HCT116 (cell line): Measurements from ENCODE around the gene PKP3. TPM values are rescaled to one million over a fixed set of nuclear protein-coding genes. Genes with fewer than 3 reads are reported as not detected.

Experiments used
- ATAC-seq: fragments of 200-7000 bp; cut with Tn5 transposase; 2 replicates; pipeline ENCODE4 v1.9.1; 2020; ENCODE audit warnings: mild to moderate bottlenecking, moderate library complexity
- BruUV-seq: library from RNA; stranded (reverse); fragments of 400-500 nt; replicated peaks from 2 replicates; lab custom pipeline; 2021; lab: Mats Ljungman, UMichigan
- CTCF ChIA-PET: fragments of 300-600 bp; sonication (Branson Sonifier 250); formaldehyde crosslinking; loops from one replicate; lab custom pipeline; 2021; ENCODE audit warnings: antibody characterized with exemption; lab: Charles Lee
- POLR2A ChIA-PET: fragments of 300-600, 350-600 bp; sonication (Branson Sonifier 250); formaldehyde crosslinking; loops from one replicate; lab custom pipeline; 2021; ENCODE audit warnings: antibody characterized with exemption; lab: Charles Lee
- RAD21 ChIA-PET, 2 experiments: fragments of 300-600 bp; sonication (Branson Sonifier 250); formaldehyde crosslinking; loops; one replicate each; lab custom pipeline; 2023; ENCODE audit warnings: low total read pairs in 2 of 2; ENCODE audit not compliant: uncharacterized antibody in 2 of 2, unreplicated experiment in 2 of 2, low non-redundant PET in 1 of 2; lab: Charles Lee
- DNase-seq: peaks from one replicate; pipeline ENCODE4 v3.0.0-alpha.2; 2010; ENCODE audit warnings: low read depth, low spot score
- H2AFZ ChIP-seq: fragments of 200-600 bp; shearing (Covaris generic), sonication (generic); 2 replicates; pipeline ENCODE4 v1.6.1; 2017; ENCODE audit warnings: low read depth, mixed run types, mixed read lengths, antibody characterized with exemption, low read length; ENCODE audit not compliant: poor library complexity, severe bottlenecking
- H3K27ac ChIP-seq: 2 replicates; pipeline ENCODE4 v1.5.1; 2012; ENCODE audit warnings: low read depth, low read length
- H3K27me3 ChIP-seq: fragments of 200-600 bp; sonication (generic); 2 replicates; pipeline ENCODE4 v1.6.1; 2016; ENCODE audit warnings: mixed run types, low read length, mixed read lengths; ENCODE audit not compliant: insufficient read depth
- H3K36me3 ChIP-seq, 2 experiments: fragments of 200-500 bp in 1 of 2; fragments of 200-600 bp in 1 of 2; sonication (Bioruptor generic) in 1 of 2; sonication (generic) in 1 of 2; 2 replicates each; pipeline versions ENCODE4 v1.5.1 to v1.6.1; 2014 to 2016; ENCODE audit warnings: low read length in 2 of 2, inconsistent platforms in 1 of 2, mixed read lengths in 1 of 2, mixed run types in 1 of 2; ENCODE audit not compliant: insufficient read depth in 2 of 2, control insufficient read depth in 1 of 2
- H3K4me1 ChIP-seq, 2 experiments: fragments of 200-600 bp in 1 of 2; sonication (generic) in 1 of 2; 2 replicates each; pipeline versions ENCODE4 v1.5.1 to v1.6.1; 2012 to 2017; ENCODE audit warnings: low read length in 2 of 2, inconsistent platforms in 1 of 2, mild to moderate bottlenecking in 1 of 2, mixed read lengths in 1 of 2, mixed run types in 1 of 2, moderate library complexity in 1 of 2; ENCODE audit not compliant: insufficient read depth in 2 of 2, control insufficient read depth in 1 of 2
- H3K4me2 ChIP-seq: fragments of 200-600 bp; sonication (generic); 2 replicates; pipeline ENCODE4 v1.6.1; 2017; ENCODE audit warnings: mixed run types, low read length, mixed read lengths
- H3K4me3 ChIP-seq, 2 experiments: fragments of 200-600 bp in 1 of 2; sonication (generic) in 1 of 2; replicated peaks in 1 of 2; 2 replicates each; pipeline ENCODE4 v1.5.1; 2011 to 2016; ENCODE audit warnings: low read length in 2 of 2, control low read depth in 1 of 2, low read depth in 1 of 2, mild to moderate bottlenecking in 1 of 2, mixed read lengths in 1 of 2, mixed run types in 1 of 2
- H3K79me2 ChIP-seq: fragments of 200-600 bp; sonication (generic); 2 replicates; pipeline ENCODE4 v1.6.1; 2017; ENCODE audit warnings: mild to moderate bottlenecking, mixed run types, low read length, moderate library complexity, mixed read lengths; ENCODE audit not compliant: insufficient read depth
- H3K9ac ChIP-seq: fragments of 200-600 bp; sonication (generic); 2 replicates; pipeline ENCODE4 v1.6.1; 2016; ENCODE audit warnings: low read length, mixed read lengths
- H3K9me2 ChIP-seq: fragments of 200-600 bp; sonication (generic), shearing (Covaris generic); 2 replicates; pipeline ENCODE4 v1.6.1; 2017; ENCODE audit warnings: mixed run types, mild to moderate bottlenecking, moderate library complexity; ENCODE audit not compliant: insufficient read depth
- H3K9me3 ChIP-seq, 2 experiments: fragments of 200-500 bp in 1 of 2; fragments of 200-600 bp in 1 of 2; sonication (Bioruptor generic) in 1 of 2; sonication (generic) in 1 of 2; 2 replicates each; pipeline ENCODE4 v1.6.1; 2014 to 2017; ENCODE audit warnings: low read length in 2 of 2, mixed read lengths in 2 of 2, inconsistent platforms in 1 of 2, low read depth in 1 of 2, mild to moderate bottlenecking in 1 of 2, mixed run types in 1 of 2, moderate library complexity in 1 of 2; ENCODE audit not compliant: control insufficient read depth in 1 of 2, insufficient read depth in 1 of 2
- H4K20me1 ChIP-seq: fragments of 200-600 bp; sonication (generic), shearing (Covaris generic); 2 replicates; pipeline ENCODE4 v1.6.1; 2017; ENCODE audit warnings: mixed run types, mild to moderate bottlenecking, moderate library complexity; ENCODE audit not compliant: insufficient read depth
- ELF1 ChIP-seq: IDR thresholded peaks from 2 replicates; pipeline ENCODE4 v1.6.1; 2012; ENCODE audit warnings: low read depth, borderline replicate concordance
- EZH2 ChIP-seq: fragments of 200-600 bp; sonication (generic); IDR thresholded peaks from 2 replicates; pipeline ENCODE4 v1.6.1; 2017; ENCODE audit warnings: antibody characterized with exemption, mixed run types
- EZH2phosphoT487 ChIP-seq: fragments of 200-600 bp; IDR thresholded peaks from 2 replicates; pipeline ENCODE4 v1.6.1; 2018; ENCODE audit warnings: antibody characterized with exemption, borderline replicate concordance
- JUND ChIP-seq: IDR thresholded peaks from 2 replicates; pipeline ENCODE4 v1.6.1; 2012
- REST ChIP-seq: IDR thresholded peaks from 2 replicates; pipeline ENCODE4 v1.6.1; 2012; ENCODE audit warnings: low read depth
- SIN3A ChIP-seq: IDR thresholded peaks from 2 replicates; pipeline ENCODE4 v1.6.1; 2012; ENCODE audit warnings: low read depth
- TCF7L2 ChIP-seq: IDR thresholded peaks from 2 replicates; pipeline ENCODE4 v1.7.0; 2011; ENCODE audit warnings: borderline replicate concordance, inconsistent platforms; ENCODE audit not compliant: insufficient read depth, insufficient read length; ENCODE audit errors: extremely low read depth
- YY1 ChIP-seq: IDR thresholded peaks from 2 replicates; pipeline ENCODE4 v1.6.1; 2011; ENCODE audit warnings: low read length, low read depth, moderate library complexity, mild to moderate bottlenecking; ENCODE audit not compliant: insufficient replicate concordance; ENCODE audit errors: extremely low read depth
- ZFX ChIP-seq: fragments of 450-650 bp; IDR thresholded peaks from 2 replicates; pipeline ENCODE4 v1.6.1; 2017
- intact Hi-C: fragments of 100-400 bp; cut with micrococcal nuclease; formaldehyde crosslinking; loops from 2 replicates; pipeline ENCODE4 v1.10.0; 2022
- total RNA-seq: library from RNA; stranded (reverse); gene quantifications from one replicate; pipeline ENCODE4 v1.2.1, GENCODE V29; 2021; ENCODE audit not compliant: unreplicated experiment
- TF ChIP-seq, protein P1 (sequence below): IDR thresholded peaks from 2 replicates; pipeline ENCODE4 v1.6.1; 2012
- TF ChIP-seq, protein P2 (sequence below): IDR thresholded peaks from 2 replicates; pipeline ENCODE4 v1.6.1; 2011; ENCODE audit warnings: mild to moderate bottlenecking, low read length, moderate library complexity; ENCODE audit not compliant: insufficient replicate concordance; ENCODE audit errors: extremely low read depth
- TF ChIP-seq, protein P3 (sequence below): IDR thresholded peaks from 2 replicates; pipeline ENCODE4 v1.6.1; 2012

Gene PKP3
- total RNA-seq, 1 experiment from 2014 or later = 157 TPM

- H3K27ac ChIP-seq = no peak overlapping the region
- no peak overlapping the region for H2AFZ ChIP-seq
- H3K4me1 ChIP-seq = no peaks in the 10 kb centered on the region
- TF ChIP-seq, protein P1, sequence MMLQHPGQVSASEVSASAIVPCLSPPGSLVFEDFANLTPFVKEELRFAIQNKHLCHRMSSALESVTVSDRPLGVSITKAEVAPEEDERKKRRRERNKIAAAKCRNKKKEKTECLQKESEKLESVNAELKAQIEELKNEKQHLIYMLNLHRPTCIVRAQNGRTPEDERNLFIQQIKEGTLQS = no peak
- TF ChIP-seq TCF7L2 (no peak), ZFX (no peak), YY1 (no peak), ELF1 (no peak), EZH2phosphoT487 (no peak), REST (no peak), JUND (no peak), SIN3A (no peak), EZH2 (no peak)
- TF ChIP-seq, protein P2, sequence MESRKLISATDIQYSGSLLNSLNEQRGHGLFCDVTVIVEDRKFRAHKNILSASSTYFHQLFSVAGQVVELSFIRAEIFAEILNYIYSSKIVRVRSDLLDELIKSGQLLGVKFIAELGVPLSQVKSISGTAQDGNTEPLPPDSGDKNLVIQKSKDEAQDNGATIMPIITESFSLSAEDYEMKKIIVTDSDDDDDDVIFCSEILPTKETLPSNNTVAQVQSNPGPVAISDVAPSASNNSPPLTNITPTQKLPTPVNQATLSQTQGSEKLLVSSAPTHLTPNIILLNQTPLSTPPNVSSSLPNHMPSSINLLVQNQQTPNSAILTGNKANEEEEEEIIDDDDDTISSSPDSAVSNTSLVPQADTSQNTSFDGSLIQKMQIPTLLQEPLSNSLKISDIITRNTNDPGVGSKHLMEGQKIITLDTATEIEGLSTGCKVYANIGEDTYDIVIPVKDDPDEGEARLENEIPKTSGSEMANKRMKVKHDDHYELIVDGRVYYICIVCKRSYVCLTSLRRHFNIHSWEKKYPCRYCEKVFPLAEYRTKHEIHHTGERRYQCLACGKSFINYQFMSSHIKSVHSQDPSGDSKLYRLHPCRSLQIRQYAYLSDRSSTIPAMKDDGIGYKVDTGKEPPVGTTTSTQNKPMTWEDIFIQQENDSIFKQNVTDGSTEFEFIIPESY = no peak
- TF ChIP-seq, protein P3, sequence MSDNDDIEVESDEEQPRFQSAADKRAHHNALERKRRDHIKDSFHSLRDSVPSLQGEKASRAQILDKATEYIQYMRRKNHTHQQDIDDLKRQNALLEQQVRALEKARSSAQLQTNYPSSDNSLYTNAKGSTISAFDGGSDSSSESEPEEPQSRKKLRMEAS = no peak
- intact Hi-C loops = no loop called here
- no peaks in the 10 kb centered on the region for H3K27me3 ChIP-seq
- no peak for DNase-seq
- no peaks in the 10 kb centered on the region for H3K9me2 ChIP-seq
- no peaks in the 10 kb centered on the region for H3K9me3 ChIP-seq
- H3K4me2 ChIP-seq = no peak overlapping the region
- no peaks in the 10 kb centered on the region for H4K20me1 ChIP-seq
- H3K9ac ChIP-seq = no peak overlapping the region
- ATAC-seq = no peak
- ChIA-PET POLR2A (no interaction called here), CTCF (interaction anchor here (1.3 kb wide), 1 partner anchor 23 kb away, joined by 4 read pairs; no protein-coding TSS in a partner anchor), RAD21 (no interaction called here)
- H3K4me3 ChIP-seq = no peak overlapping the region
- H3K79me2 ChIP-seq = no peaks in the 10 kb centered on the region
- no TSS peak for BruUV-seq
- no peaks in the 10 kb centered on the region for H3K36me3 ChIP-seq
Measured at GRCh38 chr11:425301-425700, 31.3 kb downstream of the PKP3 start.
